HCT116 (cell line): ENCODE measurements around the gene CTSZ. TPM values are rescaled to one million over a fixed set of nuclear protein-coding genes. Genes with fewer than 3 reads are reported as not detected.

Experiments used
- ATAC-seq: fragments of 200-7000 bp; cut with Tn5 transposase; 2 replicates; pipeline ENCODE4 v1.9.1; 2020; ENCODE audit warnings: mild to moderate bottlenecking, moderate library complexity
- BruUV-seq: library from RNA; stranded (reverse); fragments of 400-500 nt; replicated peaks from 2 replicates; lab custom pipeline; 2021; lab: Mats Ljungman, UMichigan
- CTCF ChIA-PET: fragments of 300-600 bp; sonication (Branson Sonifier 250); formaldehyde crosslinking; loops from one replicate; lab custom pipeline; 2021; ENCODE audit warnings: antibody characterized with exemption; lab: Charles Lee
- POLR2A ChIA-PET: fragments of 300-600, 350-600 bp; sonication (Branson Sonifier 250); formaldehyde crosslinking; loops from one replicate; lab custom pipeline; 2021; ENCODE audit warnings: antibody characterized with exemption; lab: Charles Lee
- RAD21 ChIA-PET, 2 experiments: fragments of 300-600 bp; sonication (Branson Sonifier 250); formaldehyde crosslinking; loops; one replicate each; lab custom pipeline; 2023; ENCODE audit warnings: low total read pairs in 2 of 2; ENCODE audit not compliant: uncharacterized antibody in 2 of 2, unreplicated experiment in 2 of 2, low non-redundant PET in 1 of 2; lab: Charles Lee
- DNase-seq: peaks from one replicate; pipeline ENCODE4 v3.0.0-alpha.2; 2010; ENCODE audit warnings: low read depth, low spot score
- H2AFZ ChIP-seq: fragments of 200-600 bp; shearing (Covaris generic), sonication (generic); 2 replicates; pipeline ENCODE4 v1.6.1; 2017; ENCODE audit warnings: low read depth, mixed run types, mixed read lengths, antibody characterized with exemption, low read length; ENCODE audit not compliant: poor library complexity, severe bottlenecking
- H3K27ac ChIP-seq: 2 replicates; pipeline ENCODE4 v1.5.1; 2012; ENCODE audit warnings: low read depth, low read length
- H3K27me3 ChIP-seq: fragments of 200-600 bp; sonication (generic); 2 replicates; pipeline ENCODE4 v1.6.1; 2016; ENCODE audit warnings: mixed run types, low read length, mixed read lengths; ENCODE audit not compliant: insufficient read depth
- H3K36me3 ChIP-seq, 2 experiments: fragments of 200-500 bp in 1 of 2; fragments of 200-600 bp in 1 of 2; sonication (Bioruptor generic) in 1 of 2; sonication (generic) in 1 of 2; 2 replicates each; pipeline versions ENCODE4 v1.5.1 to v1.6.1; 2014 to 2016; ENCODE audit warnings: low read length in 2 of 2, inconsistent platforms in 1 of 2, mixed read lengths in 1 of 2, mixed run types in 1 of 2; ENCODE audit not compliant: insufficient read depth in 2 of 2, control insufficient read depth in 1 of 2
- H3K4me1 ChIP-seq, 2 experiments: fragments of 200-600 bp in 1 of 2; sonication (generic) in 1 of 2; 2 replicates each; pipeline versions ENCODE4 v1.5.1 to v1.6.1; 2012 to 2017; ENCODE audit warnings: low read length in 2 of 2, inconsistent platforms in 1 of 2, mild to moderate bottlenecking in 1 of 2, mixed read lengths in 1 of 2, mixed run types in 1 of 2, moderate library complexity in 1 of 2; ENCODE audit not compliant: insufficient read depth in 2 of 2, control insufficient read depth in 1 of 2
- H3K4me2 ChIP-seq: fragments of 200-600 bp; sonication (generic); 2 replicates; pipeline ENCODE4 v1.6.1; 2017; ENCODE audit warnings: mixed run types, low read length, mixed read lengths
- H3K4me3 ChIP-seq, 2 experiments: fragments of 200-600 bp in 1 of 2; sonication (generic) in 1 of 2; replicated peaks in 1 of 2; 2 replicates each; pipeline ENCODE4 v1.5.1; 2011 to 2016; ENCODE audit warnings: low read length in 2 of 2, control low read depth in 1 of 2, low read depth in 1 of 2, mild to moderate bottlenecking in 1 of 2, mixed read lengths in 1 of 2, mixed run types in 1 of 2
- H3K79me2 ChIP-seq: fragments of 200-600 bp; sonication (generic); 2 replicates; pipeline ENCODE4 v1.6.1; 2017; ENCODE audit warnings: mild to moderate bottlenecking, mixed run types, low read length, moderate library complexity, mixed read lengths; ENCODE audit not compliant: insufficient read depth
- H3K9ac ChIP-seq: fragments of 200-600 bp; sonication (generic); 2 replicates; pipeline ENCODE4 v1.6.1; 2016; ENCODE audit warnings: low read length, mixed read lengths
- H3K9me2 ChIP-seq: fragments of 200-600 bp; sonication (generic), shearing (Covaris generic); 2 replicates; pipeline ENCODE4 v1.6.1; 2017; ENCODE audit warnings: mixed run types, mild to moderate bottlenecking, moderate library complexity; ENCODE audit not compliant: insufficient read depth
- H3K9me3 ChIP-seq, 2 experiments: fragments of 200-500 bp in 1 of 2; fragments of 200-600 bp in 1 of 2; sonication (Bioruptor generic) in 1 of 2; sonication (generic) in 1 of 2; 2 replicates each; pipeline ENCODE4 v1.6.1; 2014 to 2017; ENCODE audit warnings: low read length in 2 of 2, mixed read lengths in 2 of 2, inconsistent platforms in 1 of 2, low read depth in 1 of 2, mild to moderate bottlenecking in 1 of 2, mixed run types in 1 of 2, moderate library complexity in 1 of 2; ENCODE audit not compliant: control insufficient read depth in 1 of 2, insufficient read depth in 1 of 2
- H4K20me1 ChIP-seq: fragments of 200-600 bp; sonication (generic), shearing (Covaris generic); 2 replicates; pipeline ENCODE4 v1.6.1; 2017; ENCODE audit warnings: mixed run types, mild to moderate bottlenecking, moderate library complexity; ENCODE audit not compliant: insufficient read depth
- CBX3 ChIP-seq: IDR thresholded peaks from 2 replicates; pipeline ENCODE4 v1.6.1; 2012; ENCODE audit warnings: low read depth
- EGR1 ChIP-seq: IDR thresholded peaks from 2 replicates; pipeline ENCODE4 v1.6.1; 2012; ENCODE audit warnings: low read depth
- SIN3A ChIP-seq: IDR thresholded peaks from 2 replicates; pipeline ENCODE4 v1.6.1; 2012; ENCODE audit warnings: low read depth
- intact Hi-C: fragments of 100-400 bp; cut with micrococcal nuclease; formaldehyde crosslinking; loops from 2 replicates; pipeline ENCODE4 v1.10.0; 2022
- total RNA-seq: library from RNA; stranded (reverse); gene quantifications from one replicate; pipeline ENCODE4 v1.2.1, GENCODE V29; 2021; ENCODE audit not compliant: unreplicated experiment
- TF ChIP-seq, protein P1 (sequence below): IDR thresholded peaks from 2 replicates; pipeline ENCODE4 v1.6.1; 2012
- TF ChIP-seq, protein P2 (sequence below), 3 experiments: fragments of 200-600 bp in 1 of 3; sonication (generic) in 1 of 3; IDR thresholded peaks in 2 of 3; conservative IDR thresholded peaks in 1 of 3; 2 replicates each; pipeline ENCODE4 v1.5.1; 2012 to 2017; ENCODE audit warnings: low read depth in 2 of 3, low read length in 2 of 3, antibody characterized with exemption in 1 of 3, borderline replicate concordance in 1 of 3, control low read depth in 1 of 3, mild to moderate bottlenecking in 1 of 3, mixed read lengths in 1 of 3, mixed run types in 1 of 3, moderate library complexity in 1 of 3; ENCODE audit not compliant: insufficient read depth in 1 of 3

The CTSZ gene
- total RNA-seq, 1 experiment from 2014 or later = 100 TPM

DNA sequence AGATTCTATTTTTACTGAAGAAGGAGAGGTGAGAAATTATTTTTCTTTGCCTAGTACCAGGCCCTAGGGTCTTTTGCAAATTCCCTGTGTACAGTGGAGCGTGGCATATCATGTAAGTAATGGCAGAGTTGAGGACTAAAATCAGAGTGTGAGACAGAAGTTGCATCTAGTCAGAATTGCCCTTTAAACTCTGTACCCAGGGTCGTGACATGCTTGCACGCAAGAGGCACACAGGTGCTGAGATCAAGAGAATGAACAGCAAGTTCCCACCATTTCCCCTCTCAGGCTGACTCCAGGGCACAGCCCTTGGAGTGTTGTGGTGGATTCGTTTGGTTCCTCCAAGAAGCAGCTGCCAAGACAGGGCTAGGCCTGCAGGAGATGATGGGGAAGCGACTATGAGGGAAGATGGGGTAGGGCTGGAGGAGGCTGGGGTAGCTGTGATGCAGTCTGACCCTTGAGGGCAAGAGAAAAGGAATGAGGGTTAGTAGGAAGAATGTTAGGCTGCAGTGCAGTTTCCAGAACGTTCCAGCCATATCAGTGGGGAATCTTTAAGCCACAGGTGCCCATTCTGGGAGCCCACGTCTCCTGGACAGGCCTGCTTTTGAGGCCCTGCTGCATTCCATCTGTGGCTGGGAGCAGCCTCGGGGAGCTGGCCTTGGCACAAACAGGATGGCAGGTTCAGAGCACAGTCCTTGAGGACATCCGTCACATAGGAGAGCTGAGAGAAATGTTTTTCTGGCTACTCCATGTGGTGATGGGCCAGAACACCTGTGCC lies 19.1 kb downstream of the CTSZ start:
- H3K9ac ChIP-seq = no peak overlapping the region
- POLR2A ChIA-PET = no interaction called here
- TF ChIP-seq CBX3 = no peak
- TF ChIP-seq, protein P1, sequence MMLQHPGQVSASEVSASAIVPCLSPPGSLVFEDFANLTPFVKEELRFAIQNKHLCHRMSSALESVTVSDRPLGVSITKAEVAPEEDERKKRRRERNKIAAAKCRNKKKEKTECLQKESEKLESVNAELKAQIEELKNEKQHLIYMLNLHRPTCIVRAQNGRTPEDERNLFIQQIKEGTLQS = no peak
- TF ChIP-seq EGR1 = no peak
- TF ChIP-seq, protein P2, sequence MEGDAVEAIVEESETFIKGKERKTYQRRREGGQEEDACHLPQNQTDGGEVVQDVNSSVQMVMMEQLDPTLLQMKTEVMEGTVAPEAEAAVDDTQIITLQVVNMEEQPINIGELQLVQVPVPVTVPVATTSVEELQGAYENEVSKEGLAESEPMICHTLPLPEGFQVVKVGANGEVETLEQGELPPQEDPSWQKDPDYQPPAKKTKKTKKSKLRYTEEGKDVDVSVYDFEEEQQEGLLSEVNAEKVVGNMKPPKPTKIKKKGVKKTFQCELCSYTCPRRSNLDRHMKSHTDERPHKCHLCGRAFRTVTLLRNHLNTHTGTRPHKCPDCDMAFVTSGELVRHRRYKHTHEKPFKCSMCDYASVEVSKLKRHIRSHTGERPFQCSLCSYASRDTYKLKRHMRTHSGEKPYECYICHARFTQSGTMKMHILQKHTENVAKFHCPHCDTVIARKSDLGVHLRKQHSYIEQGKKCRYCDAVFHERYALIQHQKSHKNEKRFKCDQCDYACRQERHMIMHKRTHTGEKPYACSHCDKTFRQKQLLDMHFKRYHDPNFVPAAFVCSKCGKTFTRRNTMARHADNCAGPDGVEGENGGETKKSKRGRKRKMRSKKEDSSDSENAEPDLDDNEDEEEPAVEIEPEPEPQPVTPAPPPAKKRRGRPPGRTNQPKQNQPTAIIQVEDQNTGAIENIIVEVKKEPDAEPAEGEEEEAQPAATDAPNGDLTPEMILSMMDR (IDR thresholded peaks at IDR 0.05 in 2 of 3, conservative IDR thresholded peaks at IDR 0.05 in 1 of 3; ENCODE audit: borderline replicate concordance in 1 of 3, insufficient read depth in 1 of 3, low read depth in 2 of 3, low read length in 2 of 3) = no peak
- no peak for TF ChIP-seq SIN3A
- TF ChIP-seq, all 23 proteins: peak for 0
- RAD21 ChIA-PET = no interaction called here
- CTCF ChIA-PET = no interaction called here
- ATAC-seq = no peak
- BruUV-seq = no TSS peak
- H4K20me1 ChIP-seq = no peaks in the 10 kb centered on the region
- no peaks in the 10 kb centered on the region for H3K4me1 ChIP-seq
- no peak overlapping the region for H2AFZ ChIP-seq
- no peak overlapping the region for H3K27ac ChIP-seq
- intact Hi-C loops = loop anchor here (10.0 kb wide), 1 partner anchor 83 kb away; no protein-coding TSS in a partner anchor
- peaks cover 55 to 66% of the 10 kb centered on the region in 2 experiments for H3K36me3 ChIP-seq
- H3K9me2 ChIP-seq = no peaks in the 10 kb centered on the region
- no peak overlapping the region for H3K4me3 ChIP-seq
- no peak for DNase-seq
- H3K9me3 ChIP-seq = no peaks in the 10 kb centered on the region
- H3K79me2 ChIP-seq = peaks cover 66% of the 10 kb centered on the region
- no peak overlapping the region for H3K4me2 ChIP-seq
- no peaks in the 10 kb centered on the region for H3K27me3 ChIP-seq
